DOHH2 (cell line): Measurements from ENCODE around the gene NMBR.

Source experiments
- CTCF ChIP-seq: fragments of 200-600 bp; sonication (generic); IDR thresholded peaks from one replicate; pipeline ENCODE4 v1.5.1; 2014; ENCODE audit warnings: antibody characterized with exemption, mild to moderate bottlenecking, low read depth, low read length; ENCODE audit not compliant: poor library complexity, severe bottlenecking
- EZH2phosphoT487 ChIP-seq: fragments of 200-600 bp; sonication (generic); IDR thresholded peaks from 2 replicates; pipeline ENCODE4 v1.6.1; 2017; ENCODE audit warnings: borderline replicate concordance, mild to moderate bottlenecking, antibody characterized with exemption, low read length, moderate library complexity, mixed read lengths

GRCh38 chr6:142118328-142118727 is 28.6 kb downstream of the NMBR start:
- TF ChIP-seq CTCF = no peak
- TF ChIP-seq EZH2phosphoT487 = no peak
